MM.1S (cell line): ENCODE data around the gene LMF1.

Experiments used
- EZH2 ChIP-seq: fragments of 300-600 bp; sonication (generic); optimal IDR thresholded peaks from 2 replicates; pipeline ENCODE3; 2017; ENCODE audit warnings: low read depth, mild to moderate bottlenecking, antibody characterized with exemption, low read length, mixed read lengths
- TF ChIP-seq, protein P1 (sequence below): fragments of 300-600 bp; sonication (generic); IDR thresholded peaks from 2 replicates; pipeline ENCODE4 v1.5.1; 2016; ENCODE audit warnings: antibody characterized with exemption, low read length, mixed read lengths

GRCh38 chr16:1000608-1001007 lies 29.8 kb upstream of the LMF1 start:
- TF ChIP-seq, protein P1, sequence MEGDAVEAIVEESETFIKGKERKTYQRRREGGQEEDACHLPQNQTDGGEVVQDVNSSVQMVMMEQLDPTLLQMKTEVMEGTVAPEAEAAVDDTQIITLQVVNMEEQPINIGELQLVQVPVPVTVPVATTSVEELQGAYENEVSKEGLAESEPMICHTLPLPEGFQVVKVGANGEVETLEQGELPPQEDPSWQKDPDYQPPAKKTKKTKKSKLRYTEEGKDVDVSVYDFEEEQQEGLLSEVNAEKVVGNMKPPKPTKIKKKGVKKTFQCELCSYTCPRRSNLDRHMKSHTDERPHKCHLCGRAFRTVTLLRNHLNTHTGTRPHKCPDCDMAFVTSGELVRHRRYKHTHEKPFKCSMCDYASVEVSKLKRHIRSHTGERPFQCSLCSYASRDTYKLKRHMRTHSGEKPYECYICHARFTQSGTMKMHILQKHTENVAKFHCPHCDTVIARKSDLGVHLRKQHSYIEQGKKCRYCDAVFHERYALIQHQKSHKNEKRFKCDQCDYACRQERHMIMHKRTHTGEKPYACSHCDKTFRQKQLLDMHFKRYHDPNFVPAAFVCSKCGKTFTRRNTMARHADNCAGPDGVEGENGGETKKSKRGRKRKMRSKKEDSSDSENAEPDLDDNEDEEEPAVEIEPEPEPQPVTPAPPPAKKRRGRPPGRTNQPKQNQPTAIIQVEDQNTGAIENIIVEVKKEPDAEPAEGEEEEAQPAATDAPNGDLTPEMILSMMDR, result no peak
- TF ChIP-seq EZH2, result no peak
